Amniotic epithelial cell (primary cell): ENCODE results near the gene P2RX2.

Experiments
- DNase-seq: peaks from one replicate; pipeline ENCODE4 v3.0.0-alpha.2; 2010; ENCODE audit warnings: low read depth

The P2RX2 gene

GRCh38 chr12:132618683-132619043 lies at the start of gene P2RX2:
TSS of gene P2RX2 (plus strand) at chr12:132618776. CDS start at chr12:132618817, 41 bp downstream.
- no peak for DNase-seq

DNA sequence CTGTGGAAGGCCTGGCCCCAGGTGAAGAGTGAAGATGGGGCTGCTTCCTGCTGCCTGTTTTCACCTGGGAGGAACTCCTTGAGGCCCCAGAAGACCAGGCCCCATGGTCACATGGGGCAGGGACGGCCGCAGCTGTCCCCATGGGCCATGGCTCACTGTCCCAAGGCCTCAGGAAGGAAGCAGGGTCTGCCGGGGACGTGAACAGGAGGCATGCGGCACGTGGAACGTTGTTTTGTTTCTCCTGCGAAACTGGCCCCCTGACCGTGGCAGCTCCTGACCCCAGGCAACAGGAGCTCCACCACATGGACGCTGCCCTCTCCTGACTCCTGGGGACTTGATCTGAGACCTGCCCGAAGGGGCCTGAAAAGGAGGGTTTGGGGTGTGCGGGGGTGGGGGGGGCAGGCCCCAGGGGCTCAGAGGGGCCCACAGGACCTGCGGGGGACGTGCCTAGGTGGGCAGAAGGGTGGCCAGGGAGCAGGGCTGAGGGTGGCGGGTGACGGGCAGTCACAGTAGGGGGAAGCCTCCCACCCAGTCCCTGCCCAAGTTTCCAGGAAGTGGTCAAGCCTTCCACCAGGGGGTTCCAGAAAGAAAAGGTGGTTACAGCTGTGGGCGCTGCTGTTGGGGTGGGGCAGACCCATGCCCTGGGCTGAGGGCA lies 49.6 kb upstream of the P2RX2 start:
- DNase-seq, result no peak

DNA sequence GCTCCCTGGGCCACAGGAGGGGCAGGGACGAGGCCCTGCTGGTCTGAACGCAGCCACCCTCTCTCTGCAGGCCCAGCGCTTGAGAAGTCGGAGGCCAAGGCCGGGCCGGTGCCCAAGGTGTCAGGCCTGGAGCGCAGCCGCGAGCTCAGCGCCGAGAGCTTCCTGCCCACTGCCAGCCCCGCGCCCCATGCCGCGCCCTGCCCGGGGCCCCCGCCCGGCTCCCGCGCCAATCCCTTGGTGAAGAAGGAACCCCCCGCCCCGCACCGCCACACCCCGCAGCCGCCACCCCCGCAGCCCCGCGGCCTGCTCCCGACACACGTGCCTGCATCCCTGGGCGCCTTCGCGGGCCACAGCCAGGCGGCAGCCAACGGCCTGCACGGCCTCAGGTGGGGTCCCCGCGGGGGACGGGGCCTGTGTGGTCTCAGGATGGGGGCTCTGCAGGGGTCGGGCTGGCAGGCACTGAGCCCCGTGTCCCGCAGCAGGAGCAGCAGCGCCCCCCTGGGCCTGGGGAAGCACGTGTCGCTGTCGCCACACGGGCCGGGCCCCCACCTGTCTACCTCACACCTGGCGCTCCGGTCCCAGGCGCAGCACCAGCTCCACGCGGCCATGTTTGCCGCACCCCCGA lies 48.6 kb upstream of the P2RX2 start:
- DNase-seq, result no peak

DNA sequence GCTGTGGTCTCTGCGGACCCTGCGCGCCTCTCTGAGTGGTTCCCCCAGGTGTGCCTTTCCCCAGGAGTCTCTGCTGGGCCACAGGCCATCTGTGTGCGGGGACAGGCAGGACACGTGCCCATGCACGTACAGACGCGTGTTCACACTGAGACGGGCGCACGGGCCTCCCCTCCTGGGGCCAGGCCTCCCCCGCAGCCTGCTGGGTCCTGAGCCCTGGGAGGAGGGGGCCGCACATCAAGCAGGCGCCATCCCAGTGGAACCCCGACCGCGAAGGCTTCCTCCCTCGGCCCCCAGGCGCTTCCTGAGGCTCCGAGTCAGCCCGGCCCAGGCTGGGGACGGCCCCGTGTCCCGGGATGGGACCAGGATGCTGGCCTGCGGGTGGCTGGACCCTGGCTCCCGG lies 47.9 kb upstream of the P2RX2 start:
- no peak for DNase-seq

GRCh38 chr12:132571051-132571450 lies 47.5 kb upstream of the P2RX2 start:
- no peak for DNase-seq

DNA sequence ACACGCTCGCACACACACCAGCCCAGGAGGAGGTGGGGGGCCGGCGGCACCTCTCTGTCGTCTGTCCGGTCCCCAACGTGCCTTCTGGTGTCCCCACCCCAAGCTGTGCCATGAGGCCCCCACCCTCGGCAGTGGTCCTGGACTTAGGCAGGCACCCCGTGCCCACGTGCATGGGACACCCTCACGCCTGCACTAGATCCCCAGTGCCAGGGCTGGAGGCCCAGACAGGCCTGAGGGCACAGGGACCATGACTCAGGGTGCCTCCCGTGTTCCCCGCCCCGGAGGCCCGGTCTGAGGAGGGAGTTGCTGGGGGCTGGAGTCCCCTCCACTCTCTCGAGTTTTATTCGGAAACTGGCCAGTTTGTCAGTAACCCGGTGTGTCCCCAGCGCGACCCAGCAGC lies 47.0 kb upstream of the P2RX2 start:
- no peak for DNase-seq

DNA sequence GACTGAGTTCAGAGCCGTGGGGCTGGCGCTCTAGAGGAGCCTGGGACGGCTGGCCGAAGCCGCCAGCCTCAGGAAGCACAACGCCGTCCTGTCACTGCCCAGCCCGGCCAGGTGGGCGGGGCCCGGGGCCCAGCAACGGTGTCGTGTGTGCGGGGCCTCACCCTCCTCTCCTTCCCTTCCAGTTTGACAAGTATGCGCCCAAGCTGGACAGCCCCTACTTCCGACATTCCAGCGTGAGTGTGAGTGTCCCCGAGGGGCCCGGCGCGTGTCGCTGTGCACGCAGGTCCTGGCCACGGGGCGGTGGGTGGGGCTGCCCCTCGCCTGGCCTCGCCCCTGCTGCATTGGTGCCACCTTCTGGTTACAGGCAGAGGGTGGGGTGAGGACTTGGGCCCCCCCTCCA lies 46.5 kb upstream of the P2RX2 start:
- no peak for DNase-seq

DNA sequence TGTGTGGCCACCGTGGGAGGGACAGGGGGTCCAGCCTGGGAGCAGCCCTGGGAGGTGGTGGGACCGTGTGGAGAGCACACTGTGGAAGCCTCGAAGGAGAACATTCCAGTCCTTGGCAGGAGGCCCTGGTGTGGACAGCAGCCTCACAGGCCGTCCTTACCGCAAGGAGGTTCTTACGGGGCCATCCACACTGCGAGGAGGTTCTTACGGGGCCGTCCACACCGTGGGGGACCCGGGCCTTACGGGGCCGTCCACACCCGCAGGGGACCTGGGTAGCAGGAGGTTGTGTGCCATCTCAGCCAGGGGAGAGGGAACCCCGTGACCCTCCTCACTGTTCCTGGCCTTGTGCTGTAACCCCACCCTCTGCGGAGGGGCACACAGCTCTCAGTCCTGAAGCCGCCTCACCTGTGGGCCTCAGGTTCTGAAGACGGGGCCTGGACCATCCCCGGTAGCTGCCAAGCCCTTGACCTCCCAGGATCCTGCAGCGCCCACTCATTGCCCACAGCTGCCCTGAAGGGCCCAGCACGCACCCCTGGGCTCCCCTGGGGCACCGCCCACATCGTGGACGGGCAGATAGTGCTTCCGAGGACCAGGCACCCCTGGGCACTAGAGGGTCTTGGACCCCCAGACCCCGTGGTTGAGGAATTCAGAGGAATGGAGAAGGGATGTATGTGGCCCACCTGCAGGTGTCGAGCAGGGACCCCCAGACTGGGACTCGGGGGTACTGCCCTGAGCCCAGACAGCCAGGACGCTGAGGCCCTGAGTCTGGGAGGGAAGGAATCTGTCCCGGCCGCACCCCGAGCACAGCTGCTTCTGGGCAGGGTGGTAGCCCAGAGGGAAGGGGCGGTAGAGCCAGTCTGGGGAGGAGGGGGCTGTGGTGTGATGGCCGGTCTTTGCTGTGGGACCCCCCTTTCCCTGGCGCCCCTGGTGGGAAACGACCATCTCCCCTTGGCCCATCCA lies 45.5 kb upstream of the P2RX2 start:
- no peak for DNase-seq

GRCh38 chr12:132574271-132574996 lies 44.1 kb upstream of the P2RX2 start:
- DNase-seq, result no peak

DNA sequence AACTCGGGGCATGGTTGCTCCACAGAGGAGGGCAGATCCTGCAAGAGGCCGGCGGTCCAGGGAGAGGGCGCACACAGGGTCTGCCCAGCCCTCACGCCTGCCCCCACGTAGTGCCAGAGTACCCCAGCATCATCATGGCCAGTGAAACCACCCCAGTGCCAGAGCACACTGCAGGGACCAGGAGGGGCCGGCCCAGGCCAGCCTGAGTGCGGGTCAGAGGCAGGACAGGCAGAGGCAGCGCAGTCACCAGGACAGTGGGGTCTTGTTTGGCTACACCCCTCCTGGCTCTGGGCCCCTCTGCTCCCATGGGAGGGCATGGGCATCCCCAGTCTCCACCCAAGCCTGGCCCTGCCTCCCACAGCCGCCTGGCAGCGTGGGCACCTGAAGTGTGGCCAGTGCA lies 42.9 kb upstream of the P2RX2 start:
- no peak for DNase-seq

DNA sequence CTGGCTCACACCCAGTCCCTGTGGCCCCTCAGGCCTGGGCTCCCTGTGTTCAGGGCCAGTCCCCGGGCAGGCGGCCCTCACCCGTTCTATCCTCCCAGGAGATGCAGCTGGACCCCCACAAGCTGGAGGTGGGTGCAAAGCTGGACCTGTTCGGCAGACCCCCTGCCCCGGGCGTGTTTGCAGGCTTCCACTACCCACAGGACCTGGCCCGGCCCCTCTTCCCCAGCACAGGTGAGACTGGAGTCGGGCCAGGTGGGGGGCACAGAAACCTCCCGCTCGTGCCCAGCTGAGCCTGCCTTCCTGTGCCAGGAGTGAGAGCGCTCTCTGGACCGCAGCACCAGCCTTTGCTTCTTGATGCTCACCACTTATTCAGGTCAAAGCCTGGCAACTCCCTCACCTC lies 41.9 kb upstream of the P2RX2 start:
- DNase-seq, result no peak

- no peak for DNase-seq
Observed at GRCh38 chr12:132577191-132577920, 41.2 kb upstream of the P2RX2 start.

GRCh38 chr12:132578118-132578517 lies 40.5 kb upstream of the P2RX2 start:
- no peak for DNase-seq

GRCh38 chr12:132578826-132579225 lies 39.8 kb upstream of the P2RX2 start:
- DNase-seq, result no peak

GRCh38 chr12:132579744-132580143 lies 38.8 kb upstream of the P2RX2 start:
- DNase-seq, result no peak

GRCh38 chr12:132580701-132581292 lies 37.8 kb upstream of the P2RX2 start:
- DNase-seq, result no peak

- no peak for DNase-seq
Observed at GRCh38 chr12:132581348-132582057, 37.1 kb upstream of the P2RX2 start.

- peak; percentile 17 for DNase-seq
Observed at GRCh38 chr12:132582058-132582420, 36.5 kb upstream of the P2RX2 start.

GRCh38 chr12:132582582-132583410 lies 35.8 kb upstream of the P2RX2 start:
- DNase-seq, result no peak

DNA sequence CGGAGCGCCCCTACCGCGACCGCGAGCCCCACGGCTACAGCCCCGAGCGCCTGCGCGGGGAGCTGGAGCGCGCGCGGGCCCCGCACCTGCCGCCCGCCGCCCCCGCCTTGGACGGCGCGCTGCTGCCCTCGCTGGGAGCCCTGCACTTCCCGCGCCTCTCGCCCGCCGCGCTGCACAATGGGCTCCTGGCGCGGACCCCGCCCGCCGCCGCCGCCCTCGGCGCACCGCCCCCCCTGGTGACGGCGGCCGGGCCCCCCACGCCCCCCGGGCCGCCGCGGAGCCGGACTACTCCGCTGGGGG lies 35.2 kb upstream of the P2RX2 start:
- DNase-seq, result no peak
